GM21786 (cell line): ENCODE measurements around the gene HUWE1.

Experiments
- ATAC-seq: cut with Tn5 transposase; IDR thresholded peaks from one replicate; pipeline ENCODE4 v1.9.1; 2021; ENCODE audit not compliant: unreplicated experiment

Gene HUWE1

DNA sequence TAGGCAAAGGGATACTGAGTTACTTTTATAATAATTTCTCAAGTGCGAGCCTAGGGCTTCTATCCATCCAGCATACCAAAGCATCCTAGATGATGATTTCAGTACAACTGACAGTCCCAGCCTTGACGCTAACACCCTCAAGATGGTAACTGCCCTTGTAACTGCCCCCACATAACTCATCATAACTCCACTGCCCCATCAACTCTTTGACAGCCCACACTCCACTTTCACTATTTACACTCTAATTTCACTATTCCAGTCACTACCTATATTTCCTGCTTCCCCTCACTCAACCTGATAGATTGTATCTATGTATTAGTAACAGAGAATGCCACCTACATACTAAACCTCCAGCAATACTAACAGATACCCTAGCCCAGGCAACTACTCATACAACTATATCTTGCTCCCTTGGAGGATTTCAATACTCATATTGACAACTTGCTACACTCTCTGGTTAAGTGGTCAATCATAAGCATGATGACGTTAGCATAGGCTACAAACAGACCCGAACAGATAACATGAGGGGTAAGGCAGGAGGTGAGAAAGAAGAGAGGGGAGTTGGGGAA is 65.0 kb downstream of the HUWE1 start:
- no peak for ATAC-seq

DNA sequence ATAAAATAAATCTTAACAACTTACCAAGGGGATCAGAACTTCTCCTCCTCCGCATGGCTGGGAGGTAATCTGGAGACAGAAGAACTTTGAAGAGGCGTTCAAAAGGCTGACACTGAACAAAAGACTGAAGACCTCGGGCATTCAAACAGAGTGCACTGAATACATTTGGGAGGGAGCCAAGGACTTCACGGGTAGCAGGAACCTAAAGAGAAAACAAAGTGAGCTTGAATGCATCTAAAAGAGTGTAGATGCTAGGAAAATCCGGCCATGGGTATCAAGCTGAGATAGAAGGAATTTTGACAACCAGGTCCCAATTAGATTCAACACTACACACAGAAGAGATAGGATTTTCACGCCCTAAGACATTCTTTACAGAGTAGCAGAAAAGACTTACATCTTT is 69.6 kb downstream of the HUWE1 start:
- ATAC-seq: no peak

DNA sequence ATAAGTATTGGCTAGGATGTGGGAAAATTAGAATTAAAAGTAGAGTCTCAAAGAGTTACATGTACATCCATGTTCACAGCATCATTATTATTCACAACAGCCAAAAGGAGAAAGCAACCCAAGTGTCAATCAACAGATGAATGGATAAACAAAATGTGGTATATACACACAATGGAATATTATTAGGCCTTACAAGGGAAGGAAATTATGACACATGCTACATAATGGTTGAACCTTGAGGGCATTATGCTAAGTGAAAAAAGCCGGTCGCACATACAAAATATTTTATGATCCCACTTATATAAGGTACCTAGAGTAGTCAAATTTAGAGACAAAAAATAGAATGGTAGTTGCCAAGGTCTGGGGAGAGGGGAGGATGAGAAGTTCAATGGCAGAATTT is 80.1 kb downstream of the HUWE1 start:
- no peak for ATAC-seq

DNA sequence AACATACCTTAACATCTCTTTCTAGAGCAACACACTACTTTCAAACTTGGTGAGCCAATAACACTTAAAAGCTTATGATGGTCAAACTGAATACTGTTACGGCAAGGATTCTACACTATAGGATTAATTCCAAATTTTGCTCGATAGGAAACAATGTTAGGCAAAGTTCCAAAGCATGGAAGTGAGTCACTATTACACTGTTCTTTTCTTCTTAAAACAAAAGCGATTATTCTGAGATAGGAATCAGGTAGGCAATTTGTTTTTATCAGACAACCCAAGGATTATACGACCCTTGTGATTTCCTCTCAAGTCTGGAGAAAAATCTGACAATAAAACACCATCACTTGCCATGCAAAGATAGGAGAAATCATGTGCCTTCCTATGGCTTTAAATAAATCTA is 81.5 kb downstream of the HUWE1 start:
- ATAC-seq: no peak

DNA sequence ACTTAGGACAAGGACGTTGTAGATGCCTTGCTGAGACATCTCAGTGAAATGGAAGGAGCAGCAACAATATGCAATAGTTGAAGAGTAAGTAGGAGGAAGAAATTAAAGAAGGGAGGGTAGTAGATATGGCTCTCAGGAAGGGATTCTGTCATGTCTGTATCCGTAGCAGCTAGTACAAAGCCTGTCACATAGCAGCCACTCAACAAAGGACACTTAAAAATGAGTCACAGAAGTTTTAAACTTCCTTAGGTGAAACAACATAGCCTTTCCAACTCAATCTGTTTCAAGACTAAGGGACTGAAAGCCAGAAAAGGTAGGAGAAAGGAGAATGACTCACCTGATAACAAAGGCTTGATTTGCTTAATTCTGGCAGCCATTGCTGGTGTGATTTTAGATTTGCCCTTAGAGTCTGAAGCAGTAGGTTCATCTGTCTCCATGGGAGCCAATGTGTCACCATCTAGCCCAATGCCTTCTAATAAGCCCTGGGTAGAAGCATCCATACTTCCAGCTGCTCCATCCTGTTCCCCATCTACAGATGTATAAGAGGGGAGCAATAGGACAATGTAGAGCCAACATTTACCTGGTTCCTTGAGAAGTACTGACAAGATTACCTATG is 86.6 kb downstream of the HUWE1 start:
- ATAC-seq: no peak

DNA sequence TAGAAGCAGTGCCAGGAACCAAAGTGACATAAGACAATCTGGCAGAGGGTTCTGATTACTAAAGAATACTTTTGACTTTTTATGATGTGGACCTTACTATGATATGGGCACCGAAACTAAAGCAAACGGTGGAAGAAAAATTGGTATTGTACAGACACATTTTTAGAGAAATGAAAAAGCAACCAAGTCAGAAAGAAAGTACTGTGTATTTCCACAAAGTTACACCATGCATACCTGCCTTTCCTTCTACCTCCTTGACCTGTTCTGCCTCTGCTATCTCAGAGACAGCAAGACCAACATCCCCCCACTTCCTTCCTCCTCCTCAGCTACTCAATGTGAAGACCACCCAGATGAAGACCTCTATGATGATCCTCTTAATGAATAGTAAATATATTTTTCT is 88.3 kb downstream of the HUWE1 start:
- ATAC-seq: no peak

DNA sequence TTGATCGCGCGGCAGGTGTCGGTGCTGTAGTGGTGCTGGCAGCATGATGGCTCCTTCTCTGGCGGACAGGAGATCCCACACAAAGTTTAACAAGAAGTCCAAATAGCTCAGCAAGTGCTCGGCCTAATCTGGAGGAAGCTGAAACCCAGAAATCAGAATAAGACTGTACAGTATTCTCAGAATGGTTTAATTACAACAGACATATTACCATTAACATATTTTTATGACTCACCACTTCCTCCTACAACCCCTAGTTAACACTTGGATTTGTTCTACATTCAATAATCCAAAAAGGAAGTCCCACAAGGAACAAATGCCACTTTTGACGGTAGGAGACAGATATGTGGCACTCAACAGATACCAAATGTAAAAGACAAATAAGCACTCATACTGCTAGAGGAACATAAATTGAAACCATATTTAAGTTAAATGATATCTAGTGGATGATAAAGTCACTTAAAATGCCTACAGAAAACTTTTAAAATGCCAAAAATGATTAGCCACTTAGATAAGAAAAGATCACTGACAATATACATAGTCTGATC is 91.2 kb downstream of the HUWE1 start:
- no peak for ATAC-seq

DNA sequence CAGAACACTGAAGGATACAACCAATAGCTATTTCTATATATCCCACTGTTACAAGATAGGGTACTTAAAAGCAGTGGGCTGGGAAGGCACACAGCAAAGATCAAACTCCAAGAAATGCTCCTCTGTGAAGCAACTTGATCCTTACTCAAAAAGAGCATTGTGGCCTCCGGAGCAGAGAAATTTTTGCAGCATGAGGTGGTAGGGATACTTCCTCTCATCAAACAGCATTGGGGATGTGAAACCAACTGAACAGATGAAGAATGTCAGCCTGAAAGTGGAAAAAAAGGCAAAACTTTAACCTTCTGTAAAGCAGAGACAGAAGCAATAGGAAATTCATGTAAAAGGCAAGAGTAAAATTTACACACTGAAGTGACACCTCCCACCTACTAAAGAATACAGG is 92.2 kb downstream of the HUWE1 start:
- no peak for ATAC-seq

DNA sequence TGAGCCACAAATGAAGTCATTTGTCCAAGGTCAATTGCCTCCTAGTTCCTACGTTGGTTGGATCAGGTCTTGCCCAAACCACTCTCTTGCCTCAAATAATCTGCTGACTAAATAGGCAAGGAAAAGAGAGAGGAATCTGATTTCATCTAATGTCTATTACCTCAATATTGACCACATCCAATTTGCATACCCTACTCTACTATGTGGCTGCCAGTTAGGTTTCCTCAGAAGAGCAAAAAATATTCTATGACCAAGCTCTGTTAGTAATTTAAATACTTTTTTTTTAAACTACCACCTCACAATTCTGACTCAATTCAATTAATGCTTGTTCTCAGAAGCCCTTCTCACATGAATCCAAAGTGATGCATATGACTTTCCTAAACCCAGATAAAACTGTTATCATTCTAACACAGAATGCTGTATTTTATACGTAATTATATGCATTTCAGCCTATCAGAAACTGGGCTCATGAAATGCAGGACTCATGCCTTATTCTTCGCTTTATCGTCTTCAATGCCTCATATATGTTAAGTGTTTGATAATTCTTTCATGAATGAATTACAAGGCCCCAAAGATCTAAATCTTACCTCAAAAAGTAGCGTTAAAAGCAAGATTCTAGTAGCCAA is 98.6 kb downstream of the HUWE1 start:
- no peak for ATAC-seq

DNA sequence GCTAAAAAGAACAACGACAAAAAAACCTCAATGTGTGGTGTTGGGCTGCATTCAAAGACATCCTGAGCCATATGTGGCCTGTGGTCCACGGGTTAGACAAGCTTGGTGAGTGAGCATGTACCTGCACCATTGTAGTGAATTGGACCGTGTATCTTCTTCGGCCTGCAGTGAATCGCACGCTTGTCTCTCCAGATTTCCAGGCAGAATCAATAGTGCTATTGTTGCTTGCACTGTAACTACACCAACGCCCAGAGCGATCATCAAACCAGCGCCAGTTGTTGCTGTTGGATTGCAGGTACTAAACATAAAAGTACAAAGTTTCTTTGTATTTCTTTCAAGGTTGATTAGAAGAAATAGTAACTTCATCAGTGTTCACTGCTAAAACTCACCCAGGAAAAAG is 101.6 kb downstream of the HUWE1 start:
- no peak for ATAC-seq

DNA sequence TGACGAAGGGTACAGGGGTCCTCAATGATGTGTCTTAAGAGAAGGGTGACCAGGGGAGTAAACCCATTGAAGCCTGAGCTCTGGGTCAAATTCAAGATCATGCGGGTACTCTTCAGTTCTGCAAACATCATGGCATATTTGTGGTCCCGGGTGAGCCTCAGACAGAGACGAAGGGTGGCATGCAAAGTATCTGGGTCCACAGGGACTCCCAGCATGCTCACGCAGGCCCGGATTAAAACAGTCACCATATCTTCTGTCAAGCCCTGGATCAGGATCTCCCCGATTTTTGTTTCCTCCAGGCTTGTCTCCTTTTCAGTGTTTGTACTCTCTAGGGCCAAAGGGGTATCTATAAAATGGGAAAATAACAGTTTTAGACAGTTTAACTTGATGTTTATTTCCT is 102.9 kb downstream of the HUWE1 start:
- no peak for ATAC-seq

DNA sequence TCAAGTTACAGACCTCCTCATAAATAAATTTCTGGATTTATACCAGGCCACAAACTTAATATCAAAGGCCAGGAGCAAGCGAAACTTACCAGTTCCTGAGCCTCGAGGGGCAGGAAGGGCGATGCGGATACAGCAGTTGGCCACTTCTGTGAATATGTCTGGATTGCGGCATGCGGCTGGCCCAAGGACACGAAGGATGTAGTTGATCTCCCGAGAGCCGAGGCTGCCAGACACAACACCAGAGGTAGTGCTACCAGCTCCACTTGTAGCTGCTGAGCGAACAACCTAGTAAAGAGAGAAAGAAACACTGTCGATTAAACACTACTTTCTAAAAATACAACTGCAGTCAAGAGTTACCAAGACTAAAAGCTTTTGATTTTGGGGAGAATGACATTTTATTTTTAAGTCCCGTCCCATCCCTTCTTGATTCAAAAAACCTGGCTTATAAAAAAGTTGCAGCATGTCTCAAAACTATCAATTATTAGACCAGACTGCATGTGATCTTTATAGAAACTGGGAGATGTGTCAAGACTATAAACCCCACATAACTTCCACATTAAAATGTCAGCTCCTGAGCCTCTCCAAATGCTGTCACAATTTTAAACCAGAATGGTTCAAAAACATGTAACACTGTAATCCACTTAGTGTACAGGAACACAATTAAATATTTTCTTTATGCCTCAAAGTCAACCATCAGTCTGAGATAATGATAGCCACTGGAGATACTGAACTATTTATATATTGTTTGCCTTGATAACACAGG is 105.6 kb downstream of the HUWE1 start:
- no peak for ATAC-seq

DNA sequence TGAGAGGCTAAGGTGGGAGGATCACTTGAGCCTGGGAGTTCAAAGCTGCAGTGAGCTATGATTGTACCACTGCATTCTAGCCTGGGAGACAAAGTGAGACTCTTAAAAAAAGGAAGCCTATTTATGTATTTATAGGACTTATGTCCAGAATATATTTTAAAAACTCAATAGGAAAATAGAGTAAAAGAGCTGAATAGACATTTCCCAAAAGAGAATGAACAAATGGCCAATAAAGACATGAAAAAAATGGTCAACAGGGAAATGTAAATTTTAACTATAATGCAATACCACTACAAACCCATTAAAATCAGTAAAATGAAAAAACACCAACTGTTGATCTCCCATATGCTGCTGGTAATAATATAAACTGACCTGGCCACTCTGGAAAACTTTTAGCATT is 115.0 kb downstream of the HUWE1 start:
- ATAC-seq: no peak

DNA sequence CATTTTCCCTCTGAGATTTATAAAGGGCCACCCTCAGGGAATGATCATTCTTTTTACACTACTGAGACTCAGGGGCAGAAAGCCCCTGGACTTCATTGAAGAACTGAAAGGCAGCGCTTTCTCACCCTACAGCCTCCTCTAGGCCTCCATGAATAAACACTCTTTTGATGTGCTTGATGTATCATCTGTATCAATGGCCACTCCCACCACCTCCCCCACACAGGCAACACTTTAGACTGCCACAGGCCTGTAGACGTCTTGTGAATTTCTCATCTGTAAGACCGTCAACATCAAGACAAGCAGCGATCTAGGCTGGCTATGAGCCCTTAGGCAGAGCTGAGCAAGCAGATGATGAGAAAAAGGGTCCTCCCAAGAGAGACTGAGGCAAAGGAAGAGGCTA is 123.2 kb downstream of the HUWE1 start:
- no peak for ATAC-seq

DNA sequence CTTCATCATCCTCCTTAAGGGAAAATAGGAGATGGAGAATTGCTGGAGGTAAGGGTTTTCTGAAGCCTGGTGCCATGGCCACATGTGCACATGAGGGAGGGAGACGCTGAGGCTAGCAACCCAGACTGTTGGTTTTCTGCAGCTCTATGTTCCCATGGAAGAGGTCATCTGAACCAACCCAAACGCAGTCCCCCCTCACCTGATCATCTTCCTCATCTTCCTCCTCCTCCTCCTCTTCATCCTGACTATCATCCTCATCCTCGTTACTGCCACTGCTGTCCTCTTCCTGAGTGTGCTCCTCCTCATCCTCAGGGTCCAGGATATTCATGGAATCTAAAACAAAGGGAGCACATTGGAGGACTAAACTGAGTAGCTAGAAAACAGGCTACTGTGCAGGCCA is 124.6 kb downstream of the HUWE1 start:
- no peak for ATAC-seq

DNA sequence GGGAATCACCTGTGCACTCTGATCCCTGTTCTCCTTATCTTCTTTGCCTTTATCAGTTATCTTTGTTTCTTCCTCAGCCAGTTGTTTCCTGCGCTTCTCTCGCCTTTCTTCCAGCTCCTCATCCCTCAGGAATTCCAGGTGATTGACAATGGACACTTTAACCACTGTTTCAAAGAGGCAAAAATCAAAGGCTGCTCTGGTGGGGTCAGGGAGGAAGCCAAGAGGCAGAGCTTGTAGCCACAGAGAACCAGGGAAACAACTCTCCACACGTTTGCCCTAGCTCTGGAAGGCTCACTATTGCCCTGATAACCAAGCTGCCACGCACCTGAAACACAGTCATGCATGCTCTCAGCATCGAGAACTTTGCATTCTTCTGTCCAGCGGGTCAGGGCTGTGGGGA is 127.9 kb downstream of the HUWE1 start:
- no peak for ATAC-seq

DNA sequence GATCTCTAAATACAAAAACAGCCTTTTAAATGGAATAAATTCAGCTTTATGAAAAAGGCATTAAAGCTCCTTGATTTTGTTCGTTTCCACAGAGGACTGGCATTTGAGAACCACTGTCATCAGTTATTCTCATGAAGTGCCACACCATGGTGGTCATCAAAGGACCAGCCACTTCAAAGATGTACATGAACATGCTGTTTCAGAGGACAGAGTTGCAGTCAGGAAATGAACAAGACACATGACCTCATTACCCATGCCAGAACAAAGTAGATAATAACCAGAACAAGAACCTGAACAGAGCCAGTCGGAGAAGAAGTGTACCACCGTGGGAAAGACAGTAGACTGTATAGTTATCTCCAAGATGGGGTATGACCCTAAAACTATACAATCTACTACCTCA is 129.7 kb downstream of the HUWE1 start:
- no peak for ATAC-seq

DNA sequence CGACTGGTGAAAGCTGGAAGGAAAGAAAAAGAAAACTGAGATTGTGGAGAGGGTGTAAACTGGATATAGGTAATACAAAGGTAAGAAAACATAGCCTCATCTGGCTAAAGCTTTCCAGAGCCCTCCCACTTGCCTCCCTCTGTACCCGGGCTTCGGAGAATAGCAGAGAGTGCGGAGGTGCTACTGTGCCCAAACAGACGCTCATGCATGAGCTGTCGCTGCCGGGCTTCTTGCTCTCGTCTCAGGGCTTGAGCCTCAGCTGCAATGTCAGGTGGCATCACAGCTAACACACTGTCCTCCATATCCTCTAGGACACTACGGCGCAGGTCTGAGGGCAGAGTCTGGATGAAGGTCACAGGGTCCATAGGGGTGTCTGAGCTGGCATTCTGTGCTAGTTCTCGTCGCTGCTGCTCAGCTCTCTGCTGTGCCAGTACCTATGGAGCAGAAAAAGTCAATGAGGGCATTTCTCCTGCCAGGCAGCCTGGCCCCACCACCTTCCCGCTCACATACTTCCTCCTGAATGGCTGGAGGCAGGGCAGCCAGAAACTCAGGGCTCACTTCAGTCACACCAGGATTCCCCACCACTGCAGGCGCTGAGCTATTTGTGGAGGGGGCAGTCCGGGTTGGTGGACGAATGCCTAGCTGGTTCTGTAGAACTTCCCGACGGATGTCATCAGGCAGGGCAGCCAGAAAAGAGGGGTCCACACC is 135.6 kb downstream of the HUWE1 start:
- no peak for ATAC-seq

DNA sequence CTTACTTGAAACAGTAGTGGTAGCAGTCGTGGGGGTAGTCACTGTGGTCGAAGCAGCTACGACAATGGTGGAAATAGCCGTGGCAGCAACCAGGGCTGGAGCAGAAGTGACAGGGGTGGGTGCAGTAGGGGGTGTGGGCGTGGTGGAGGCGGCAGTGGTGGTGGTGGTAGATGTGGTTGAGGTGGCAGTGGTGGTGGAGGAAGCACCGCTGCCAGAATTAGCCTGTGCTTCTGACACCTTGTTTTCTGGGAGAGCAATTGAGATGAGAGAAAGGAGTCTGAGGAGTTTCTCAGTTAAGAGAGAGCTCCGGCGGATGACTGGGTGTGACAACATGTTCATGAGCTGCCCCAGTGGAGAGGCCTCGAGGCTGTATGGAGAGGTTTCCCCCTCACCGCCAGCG is 138.9 kb downstream of the HUWE1 start:
- no peak for ATAC-seq

DNA sequence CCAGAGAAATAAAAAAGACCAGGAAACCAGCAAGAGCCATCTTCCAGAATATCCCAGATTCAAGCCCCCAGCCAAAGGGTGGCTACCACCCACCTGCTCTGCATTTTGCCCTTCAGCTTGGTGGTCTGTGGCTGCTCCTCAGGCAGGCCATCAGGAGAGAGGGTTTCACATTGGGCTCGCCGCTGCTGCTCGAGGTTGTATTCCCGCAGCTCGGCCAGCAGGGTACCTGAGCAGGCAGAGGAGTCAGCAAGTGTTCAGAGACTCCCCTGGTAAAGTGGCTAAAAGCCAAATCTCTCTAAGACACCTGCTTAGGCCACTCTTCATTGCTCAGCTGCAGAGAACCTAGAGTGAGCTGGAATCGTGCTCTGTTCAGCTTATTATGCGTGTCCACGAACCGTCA is 141.6 kb downstream of the HUWE1 start:
- ATAC-seq: no peak

DNA sequence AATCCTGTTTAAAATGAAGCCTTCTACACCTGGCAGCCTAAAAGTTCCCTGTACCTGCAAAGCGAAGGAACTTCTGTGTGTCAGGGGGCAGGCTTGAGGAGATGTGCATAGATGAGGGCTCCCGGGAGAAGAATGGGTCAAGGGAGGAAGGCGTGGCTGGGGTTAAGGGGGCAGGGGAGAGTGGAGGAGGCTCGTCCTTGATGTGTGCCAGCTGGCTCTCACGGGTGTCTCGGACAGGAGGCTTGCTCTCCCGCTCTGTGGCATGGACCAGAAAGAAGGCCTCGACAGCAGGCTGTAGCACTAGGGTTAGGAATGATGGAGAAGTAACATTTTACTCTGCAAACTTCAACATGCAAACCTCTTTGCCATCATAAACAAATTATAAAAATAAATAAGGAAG is 147.7 kb downstream of the HUWE1 start:
- no peak for ATAC-seq
